GM12874 (cell line): ENCODE measurements around the gene DOCK11.

Experiments
- TF ChIP-seq, protein P1 (sequence below): IDR thresholded peaks from 2 replicates; pipeline ENCODE4 v1.5.1; 2011; ENCODE audit warnings: low read depth, mild to moderate bottlenecking, control low read depth, low read length, moderate library complexity; ENCODE audit not compliant: insufficient read depth

The DOCK11 gene

DNA sequence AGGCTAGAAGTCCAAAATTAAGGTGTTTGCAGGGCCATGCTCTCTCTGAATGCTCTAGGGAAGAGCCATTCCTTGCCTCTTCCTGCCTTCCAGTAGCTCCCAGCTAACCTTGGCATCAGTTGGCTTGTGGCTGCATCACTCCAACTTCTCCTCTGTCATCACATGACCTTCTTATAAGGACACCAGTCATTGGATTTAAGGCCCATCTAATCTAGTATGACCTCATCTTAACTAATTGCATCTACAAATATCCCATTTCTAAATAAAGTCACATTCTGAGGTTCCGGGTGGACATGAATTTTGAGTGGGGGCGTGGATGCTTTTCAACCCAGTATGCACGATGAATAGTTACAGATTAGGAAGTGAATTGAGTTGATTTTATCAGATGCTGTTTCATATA, 89.7 kb downstream of the DOCK11 start:
- TF ChIP-seq, protein P1, sequence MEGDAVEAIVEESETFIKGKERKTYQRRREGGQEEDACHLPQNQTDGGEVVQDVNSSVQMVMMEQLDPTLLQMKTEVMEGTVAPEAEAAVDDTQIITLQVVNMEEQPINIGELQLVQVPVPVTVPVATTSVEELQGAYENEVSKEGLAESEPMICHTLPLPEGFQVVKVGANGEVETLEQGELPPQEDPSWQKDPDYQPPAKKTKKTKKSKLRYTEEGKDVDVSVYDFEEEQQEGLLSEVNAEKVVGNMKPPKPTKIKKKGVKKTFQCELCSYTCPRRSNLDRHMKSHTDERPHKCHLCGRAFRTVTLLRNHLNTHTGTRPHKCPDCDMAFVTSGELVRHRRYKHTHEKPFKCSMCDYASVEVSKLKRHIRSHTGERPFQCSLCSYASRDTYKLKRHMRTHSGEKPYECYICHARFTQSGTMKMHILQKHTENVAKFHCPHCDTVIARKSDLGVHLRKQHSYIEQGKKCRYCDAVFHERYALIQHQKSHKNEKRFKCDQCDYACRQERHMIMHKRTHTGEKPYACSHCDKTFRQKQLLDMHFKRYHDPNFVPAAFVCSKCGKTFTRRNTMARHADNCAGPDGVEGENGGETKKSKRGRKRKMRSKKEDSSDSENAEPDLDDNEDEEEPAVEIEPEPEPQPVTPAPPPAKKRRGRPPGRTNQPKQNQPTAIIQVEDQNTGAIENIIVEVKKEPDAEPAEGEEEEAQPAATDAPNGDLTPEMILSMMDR, result no peak

DNA sequence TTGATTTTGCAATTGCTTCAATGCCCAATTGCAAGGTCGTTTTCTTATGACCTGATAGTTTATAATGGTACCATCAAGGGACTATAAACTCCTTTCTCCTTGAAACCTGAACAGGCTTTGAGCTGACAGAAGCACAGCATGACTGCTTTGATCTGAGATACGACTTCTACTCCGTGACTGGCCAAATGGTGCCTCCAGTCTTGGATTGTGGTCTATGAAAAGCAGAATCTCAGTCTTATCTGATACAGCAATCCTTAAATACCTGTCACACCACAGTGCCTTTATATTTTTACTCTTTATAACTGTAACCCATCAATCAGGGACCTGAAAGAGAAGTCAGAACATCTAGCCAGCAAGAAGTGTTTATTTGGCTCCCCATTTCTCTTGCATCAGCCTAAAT, 93.1 kb downstream of the DOCK11 start:
- TF ChIP-seq, protein P1, result no peak

DNA sequence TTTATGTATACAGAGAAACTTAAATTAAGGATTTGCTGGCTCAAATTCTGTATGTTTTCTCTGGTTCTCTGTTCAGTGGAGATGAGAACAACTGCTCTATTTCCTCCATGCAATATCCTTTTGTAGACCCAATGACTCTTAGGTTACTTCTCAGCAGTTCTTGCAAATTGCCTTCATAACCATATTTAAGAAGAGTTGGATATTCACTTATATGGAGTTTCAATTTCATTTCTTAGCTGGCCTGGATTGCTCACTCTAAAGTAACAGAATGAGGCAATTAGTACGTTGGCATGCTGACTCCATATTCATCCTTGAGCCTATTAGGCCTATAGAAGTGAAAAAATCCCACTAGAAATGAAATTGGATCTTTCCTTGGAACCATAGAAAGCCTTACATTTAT, 93.6 kb downstream of the DOCK11 start:
- TF ChIP-seq, protein P1, result no peak

- TF ChIP-seq, protein P1, result no peak
Observed at GRCh38 chrX:118593407-118593806, 97.8 kb downstream of the DOCK11 start.

DNA sequence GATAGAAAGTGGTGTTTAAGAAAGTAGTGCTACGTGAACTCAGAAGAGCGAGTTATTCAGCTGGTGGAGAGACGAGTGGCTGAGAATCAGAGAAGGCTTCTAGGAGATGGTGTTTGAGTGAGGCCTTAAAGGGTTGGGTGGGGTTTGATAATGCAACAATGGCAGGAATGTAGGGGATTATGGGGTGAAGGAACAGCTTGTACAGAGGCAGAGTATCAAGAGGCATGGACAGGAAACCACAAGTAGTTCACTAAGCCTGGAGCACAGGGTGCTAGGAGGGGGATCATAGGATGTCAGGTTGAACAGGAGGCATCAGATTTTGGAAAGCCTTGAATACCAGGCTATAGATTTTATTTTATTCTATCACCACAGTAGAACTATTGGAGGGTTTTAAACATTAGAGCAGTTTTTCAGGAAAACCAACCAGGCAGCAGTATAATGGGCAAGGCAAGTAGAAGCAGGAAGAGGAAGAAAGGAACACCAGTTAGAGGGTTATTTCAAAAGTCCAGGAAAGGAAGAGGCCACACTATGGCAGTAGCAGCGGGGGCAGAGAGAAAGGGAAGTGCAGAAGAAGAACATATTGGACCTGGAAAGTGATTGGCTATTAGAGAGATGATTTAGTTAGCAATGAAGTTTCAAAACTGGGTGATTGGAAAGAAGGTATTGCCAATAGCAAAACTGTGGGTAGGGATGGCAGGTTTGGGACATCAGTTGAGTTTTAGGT, 99.2 kb downstream of the DOCK11 start:
- TF ChIP-seq, protein P1, result no peak

DNA sequence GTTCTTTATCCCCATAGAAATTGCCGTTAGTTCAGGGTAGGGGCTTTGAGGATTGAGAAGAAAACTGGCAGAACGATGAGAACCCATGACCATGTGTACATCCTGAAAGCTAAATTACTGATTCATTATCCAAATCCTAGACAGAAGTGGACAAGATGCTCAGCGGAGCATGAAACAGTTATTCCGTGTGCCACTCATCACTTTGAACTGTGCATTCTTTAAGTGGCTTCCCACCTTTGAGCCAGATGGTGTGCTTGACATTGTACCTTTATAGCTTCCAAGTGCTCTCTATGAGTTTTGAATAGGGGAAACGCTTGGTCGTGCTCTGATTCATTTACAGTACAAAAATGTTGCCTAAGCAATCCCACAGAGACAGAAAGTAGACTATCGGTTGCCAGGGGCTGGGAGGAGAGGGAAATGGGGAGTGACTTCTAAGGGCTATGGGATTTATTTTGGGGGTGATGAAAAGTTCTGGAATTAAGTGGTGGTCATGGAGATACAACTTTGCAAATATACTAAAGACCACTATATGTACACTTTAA, 100.0 kb downstream of the DOCK11 start:
- TF ChIP-seq, protein P1, result no peak

GRCh38 chrX:118596390-118596789, 100.8 kb downstream of the DOCK11 start:
- TF ChIP-seq, protein P1, result no peak
